ENCODE results near the gene TPD52L2.

GRCh38 chr20:63889241-63890200, 24.5 kb downstream of the TPD52L2 start:
- TF ChIP-seq POLR2A (IDR thresholded peaks at IDR 0.05) (no peak), POLR2AphosphoS5 (IDR thresholded peaks at IDR 0.05) (no peak)
- TF ChIP-seq, protein P1, sequence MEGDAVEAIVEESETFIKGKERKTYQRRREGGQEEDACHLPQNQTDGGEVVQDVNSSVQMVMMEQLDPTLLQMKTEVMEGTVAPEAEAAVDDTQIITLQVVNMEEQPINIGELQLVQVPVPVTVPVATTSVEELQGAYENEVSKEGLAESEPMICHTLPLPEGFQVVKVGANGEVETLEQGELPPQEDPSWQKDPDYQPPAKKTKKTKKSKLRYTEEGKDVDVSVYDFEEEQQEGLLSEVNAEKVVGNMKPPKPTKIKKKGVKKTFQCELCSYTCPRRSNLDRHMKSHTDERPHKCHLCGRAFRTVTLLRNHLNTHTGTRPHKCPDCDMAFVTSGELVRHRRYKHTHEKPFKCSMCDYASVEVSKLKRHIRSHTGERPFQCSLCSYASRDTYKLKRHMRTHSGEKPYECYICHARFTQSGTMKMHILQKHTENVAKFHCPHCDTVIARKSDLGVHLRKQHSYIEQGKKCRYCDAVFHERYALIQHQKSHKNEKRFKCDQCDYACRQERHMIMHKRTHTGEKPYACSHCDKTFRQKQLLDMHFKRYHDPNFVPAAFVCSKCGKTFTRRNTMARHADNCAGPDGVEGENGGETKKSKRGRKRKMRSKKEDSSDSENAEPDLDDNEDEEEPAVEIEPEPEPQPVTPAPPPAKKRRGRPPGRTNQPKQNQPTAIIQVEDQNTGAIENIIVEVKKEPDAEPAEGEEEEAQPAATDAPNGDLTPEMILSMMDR (IDR thresholded peaks at IDR 0.05) = no peak
